Stimulated activated CD8-positive, alpha-beta memory T cell treated with anti-CD3 and anti-CD28 coated beads, Interleukin-12 subunit alpha, Interleukin-12 subunit beta, amount 100 ng/mL, for 4 hours (primary cell): ENCODE measurements around the gene STAT1.
"Not testable (repeated sequence)": the region's sequence is repeated elsewhere in the genome, so short reads cannot be mapped to it uniquely, and the experiment has no call there.

Source experiments
- DNase-seq: peaks from one replicate; pipeline ENCODE4 v3.0.0-alpha.2; 2020; ENCODE audit warnings: low read depth

Gene STAT1

DNA sequence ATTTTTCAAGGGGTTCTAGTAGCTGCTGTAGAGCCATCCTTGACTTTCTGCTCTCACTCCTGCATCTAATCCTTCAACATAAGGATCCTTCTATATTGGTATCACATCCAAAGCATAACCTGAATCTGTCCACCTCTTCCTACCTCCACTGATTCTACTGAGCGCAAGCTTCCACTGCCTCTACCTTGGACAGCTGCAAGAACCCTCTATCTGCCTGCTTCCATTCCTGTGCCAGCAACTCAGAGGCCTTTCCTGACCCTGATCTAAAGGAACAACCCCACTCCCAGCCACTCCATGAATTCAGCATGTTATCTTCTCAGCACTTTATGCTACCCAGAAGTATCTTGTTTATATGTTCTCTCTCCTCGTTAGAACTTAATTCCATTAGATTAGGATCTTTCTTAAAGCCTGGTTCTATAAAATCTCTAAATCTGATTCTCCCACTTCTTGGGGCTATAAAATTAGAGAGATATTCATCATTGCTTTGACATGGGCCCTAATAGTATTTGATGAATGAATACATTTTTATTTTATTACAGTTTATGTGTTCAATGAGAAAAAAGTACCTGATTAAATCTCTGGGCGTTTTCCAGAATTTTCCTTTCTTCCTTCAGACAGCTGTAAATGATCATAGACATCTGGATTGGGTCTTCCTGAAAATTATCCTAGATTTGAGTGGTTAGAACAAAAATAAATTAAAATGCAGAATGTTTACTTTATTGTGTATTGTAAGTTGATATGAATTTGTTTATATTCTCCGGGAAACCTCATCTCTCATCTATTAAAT lies 6.8 kb downstream of the STAT1 start:
- no peak for DNase-seq

DNA sequence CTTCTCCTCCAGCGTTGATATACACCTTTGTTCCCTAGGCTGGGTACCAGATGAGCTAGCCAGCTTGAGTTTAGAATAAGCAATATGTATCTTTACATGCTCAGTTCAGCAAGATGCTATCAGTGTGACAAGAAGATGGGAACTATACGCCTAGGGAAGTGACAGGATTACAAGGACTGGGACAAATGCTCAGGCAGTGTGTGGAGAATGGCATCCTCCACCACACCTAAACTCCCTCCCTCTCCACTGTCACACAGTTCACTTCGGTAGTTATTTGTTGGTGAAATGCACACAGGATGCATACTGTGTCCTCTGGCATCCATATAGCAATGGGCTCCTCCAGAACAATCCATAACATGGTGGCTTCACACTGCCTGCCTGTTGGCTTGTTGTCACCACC lies 7.7 kb downstream of the STAT1 start:
- no peak for DNase-seq

DNA sequence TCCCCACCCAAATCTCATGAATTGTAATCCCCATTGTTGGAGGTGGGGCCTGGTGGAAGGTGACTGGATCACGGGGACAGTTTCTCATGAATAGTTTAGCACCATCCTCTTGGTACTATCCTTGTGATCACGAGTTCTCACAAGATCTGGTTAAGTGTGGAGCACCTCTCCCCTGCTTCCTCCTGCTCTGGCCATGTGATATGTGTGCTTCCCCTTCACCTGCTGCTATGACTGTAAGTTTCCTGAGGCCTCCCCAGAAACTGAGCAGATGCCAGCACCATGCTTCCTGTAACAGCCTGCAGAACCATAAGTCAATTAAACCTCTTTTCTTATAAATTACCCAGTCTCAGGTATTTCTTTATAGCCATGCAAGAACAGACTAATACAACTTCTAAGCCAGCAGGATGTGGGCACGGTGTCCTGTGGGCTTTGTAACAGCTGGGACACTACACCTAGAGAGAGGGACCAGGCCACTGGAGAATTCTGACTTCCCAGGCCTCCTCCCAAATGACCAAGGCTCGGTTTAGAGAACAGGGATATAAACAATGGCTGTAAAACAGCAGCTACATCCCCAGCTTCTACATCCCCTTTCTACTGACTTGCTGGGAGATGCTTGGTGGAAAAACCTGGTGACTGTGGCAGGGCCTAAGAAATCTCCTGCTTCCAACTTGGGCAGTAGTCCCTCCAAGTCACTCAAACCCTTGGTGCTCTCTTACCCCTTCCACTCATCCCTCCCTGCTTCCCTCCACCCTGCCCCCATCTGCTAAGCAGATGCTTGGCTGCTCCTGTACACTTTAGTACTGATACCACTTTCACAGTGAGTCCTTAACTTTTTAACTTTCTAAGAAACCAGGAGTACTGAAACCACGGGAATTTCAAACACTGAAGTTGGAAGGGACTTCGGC lies 10.3 kb downstream of the STAT1 start:
- DNase-seq, result no peak

DNA sequence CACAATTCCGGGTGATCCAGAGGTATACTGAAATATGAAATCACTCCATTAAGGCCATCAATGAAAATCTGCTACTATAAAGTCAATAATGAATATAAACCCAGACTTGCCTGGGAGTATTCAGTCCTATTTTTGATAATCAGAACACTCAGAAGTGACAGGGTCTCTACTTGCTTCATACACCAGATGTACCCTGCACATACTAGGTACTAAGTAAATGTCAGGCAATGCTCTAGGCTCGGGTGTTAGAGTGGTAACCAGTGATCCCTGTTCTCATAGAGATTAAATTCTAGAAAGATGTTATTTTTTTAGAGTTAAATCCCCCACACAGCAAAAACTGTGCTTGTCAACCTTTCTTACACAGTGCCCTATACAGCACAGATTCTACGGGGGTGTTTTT lies 12.3 kb downstream of the STAT1 start:
- no peak for DNase-seq

GRCh38 chr2:191001032-191001431 lies 12.9 kb downstream of the STAT1 start:
- no peak for DNase-seq

DNA sequence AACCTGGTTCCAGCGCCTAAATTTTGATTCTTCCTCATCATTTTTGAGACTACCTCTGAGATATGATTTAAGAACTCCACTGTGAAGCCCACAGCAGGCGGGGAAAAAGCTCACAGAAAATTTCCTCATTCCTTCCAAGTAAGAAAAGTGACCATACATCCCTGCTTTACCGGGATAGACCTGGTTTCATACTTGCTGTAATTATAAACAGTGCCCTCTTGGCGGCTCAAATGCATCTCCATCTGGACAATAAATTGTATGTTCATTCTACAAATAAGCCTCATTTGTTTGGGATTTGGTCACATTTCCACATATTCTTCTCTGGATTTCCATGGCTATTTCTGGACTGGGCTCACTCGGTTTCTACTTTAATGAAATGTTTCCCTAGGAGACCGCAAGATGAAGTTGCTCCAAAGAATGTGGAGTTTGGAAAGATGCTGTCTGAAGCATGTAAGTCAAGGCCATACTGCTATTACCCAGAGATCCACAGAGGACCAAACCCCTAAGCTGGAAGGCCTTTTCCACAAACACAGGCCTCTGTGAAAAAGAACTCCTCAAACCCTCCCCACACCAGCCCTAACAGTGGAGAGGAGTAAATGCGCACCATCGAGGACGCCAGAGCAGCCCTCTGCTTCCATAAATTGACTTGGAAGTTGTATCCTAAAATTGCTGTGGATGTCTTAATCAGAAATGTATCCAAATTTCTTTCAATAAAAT lies 13.9 kb downstream of the STAT1 start:
- DNase-seq, result no peak

- no peak for DNase-seq
Measured at GRCh38 chr2:190999058-190999457, 14.9 kb downstream of the STAT1 start.

DNA sequence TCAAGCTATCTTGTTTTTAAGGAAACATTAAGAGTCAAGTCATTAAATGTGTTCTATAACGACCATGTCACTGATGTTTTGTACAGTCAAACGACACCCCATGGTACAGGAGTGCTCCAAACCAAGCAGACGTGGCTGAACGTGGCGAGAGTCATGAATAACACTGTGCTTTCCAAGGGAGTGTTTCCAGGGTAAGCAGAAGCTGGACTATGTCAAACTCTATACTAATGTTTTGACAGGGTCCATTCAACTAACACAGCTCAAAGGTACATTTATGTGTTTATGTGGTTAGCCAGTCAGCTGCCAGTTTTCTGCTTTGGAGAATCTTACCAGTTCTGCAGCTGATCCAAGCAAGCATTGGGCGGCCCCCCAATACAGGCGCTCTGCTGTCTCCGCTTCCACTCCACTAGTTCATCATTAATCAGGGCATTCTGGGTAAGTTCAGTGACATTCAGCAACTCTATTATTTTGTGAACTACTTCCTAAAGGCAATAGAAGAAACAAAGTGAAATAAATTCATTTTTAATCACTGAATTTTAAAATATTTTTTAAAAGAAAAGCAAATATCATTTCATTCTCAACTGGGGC lies 16.4 kb downstream of the STAT1 start:
- DNase-seq, result no peak

- no peak for DNase-seq
Measured at GRCh38 chr2:190996947-190997346, 17.0 kb downstream of the STAT1 start.

DNA sequence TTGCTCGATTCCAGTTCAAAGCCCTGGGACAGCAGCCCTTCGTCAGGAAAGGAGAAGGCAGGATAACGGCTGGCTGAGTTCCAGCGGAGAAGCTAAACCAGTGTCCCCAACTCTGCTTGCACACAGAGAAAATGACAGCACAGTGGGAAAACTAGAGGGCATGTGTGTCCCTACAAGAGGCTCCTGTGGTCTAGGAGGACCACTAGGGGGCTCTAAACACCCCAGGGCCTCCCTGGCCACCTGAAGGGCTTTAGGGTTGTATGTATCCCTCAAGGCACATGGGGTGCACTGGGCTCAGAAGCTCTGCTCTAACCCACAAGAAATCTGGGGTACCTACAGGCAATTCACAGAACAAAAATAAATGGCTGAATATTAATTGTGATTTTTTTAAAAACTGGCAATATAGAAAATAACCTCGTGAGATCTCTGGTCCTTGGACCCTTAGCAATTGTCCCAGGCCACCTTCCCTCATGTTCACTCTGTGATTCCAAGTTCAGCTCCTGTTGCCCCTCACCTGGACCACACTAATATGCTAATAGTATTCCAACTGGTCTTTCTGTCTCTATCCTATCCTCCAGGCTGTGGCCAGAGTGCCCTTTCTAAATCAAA lies 17.5 kb downstream of the STAT1 start:
- DNase-seq, result no peak

- not testable (repeated sequence) for DNase-seq
Measured at GRCh38 chr2:190995315-190995714, 18.7 kb downstream of the STAT1 start.

DNA sequence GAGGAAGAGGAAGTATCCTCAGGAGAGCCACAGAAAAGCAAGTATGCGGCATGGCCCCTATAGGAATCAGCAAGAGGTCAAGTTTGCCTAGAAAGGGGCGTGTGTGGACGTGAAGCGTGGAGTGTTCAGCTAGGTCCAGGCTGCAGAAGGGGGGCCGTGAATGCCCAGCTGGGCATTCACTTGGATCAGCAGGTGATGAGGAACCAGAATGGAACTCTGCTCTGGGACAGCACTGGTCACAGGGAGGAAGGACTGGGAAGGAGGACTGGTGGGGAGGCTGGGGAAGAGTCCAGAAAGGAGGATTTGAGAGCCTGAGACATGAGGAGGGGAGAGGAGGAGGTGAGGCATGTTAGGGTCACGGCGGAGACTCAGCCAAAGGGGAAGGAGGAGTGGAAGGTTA lies 19.8 kb downstream of the STAT1 start:
- no peak for DNase-seq

DNA sequence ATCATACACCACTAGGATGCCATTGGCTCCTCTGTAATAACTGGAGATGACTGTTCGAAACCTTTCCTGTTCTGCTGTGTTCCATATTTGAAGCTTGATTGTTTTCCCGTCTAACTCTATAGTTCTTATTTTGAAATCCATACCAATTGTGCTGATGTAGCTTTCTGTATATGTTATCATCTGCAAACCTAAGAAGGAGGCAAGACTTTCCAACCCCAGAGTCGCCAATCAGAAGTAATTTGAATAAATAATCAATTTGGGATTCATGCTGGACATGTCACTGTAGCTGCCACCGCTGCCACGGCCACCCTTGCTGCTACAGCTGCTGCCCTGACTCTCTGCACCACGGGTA lies 20.7 kb downstream of the STAT1 start:
- DNase-seq, result no peak

DNA sequence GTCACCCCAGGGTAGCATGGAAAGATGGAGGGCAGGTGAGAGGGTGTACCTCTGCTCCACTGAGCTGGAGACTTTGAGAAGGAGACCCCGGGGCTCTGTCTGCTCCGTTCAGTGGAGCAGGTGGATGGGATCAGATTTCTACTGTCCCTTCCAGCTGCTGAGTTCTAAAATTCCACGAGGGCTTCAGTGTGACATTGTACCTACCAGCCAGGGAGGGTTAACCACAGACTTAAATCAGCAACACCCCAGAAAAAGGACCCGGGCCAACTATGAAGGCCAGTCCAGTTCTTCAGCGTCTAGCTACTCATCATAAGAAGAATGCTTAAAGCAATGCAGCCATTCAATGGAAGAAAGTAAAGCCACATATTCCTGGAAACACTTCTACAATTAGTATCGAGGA lies 23.8 kb downstream of the STAT1 start:
- no peak for DNase-seq

DNA sequence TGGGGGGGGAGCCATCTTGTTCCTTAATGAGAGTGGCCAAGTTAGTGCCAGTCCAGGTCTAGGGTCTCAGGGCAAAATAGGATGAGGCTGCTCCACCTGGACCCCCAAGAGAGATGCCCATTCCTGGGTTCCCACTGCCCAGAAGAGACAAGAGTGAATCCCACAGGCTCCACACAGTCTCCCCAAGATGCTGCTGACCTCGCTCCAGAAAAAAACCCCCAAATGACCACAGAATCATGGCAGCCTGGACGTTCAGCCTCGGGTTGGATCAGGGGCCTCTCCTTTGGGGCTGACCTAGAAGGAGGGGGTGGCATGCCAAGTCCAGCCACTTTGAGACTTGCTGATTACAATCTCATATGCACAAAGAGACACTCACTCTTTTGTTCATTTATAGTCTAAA lies 25.1 kb downstream of the STAT1 start:
- no peak for DNase-seq

DNA sequence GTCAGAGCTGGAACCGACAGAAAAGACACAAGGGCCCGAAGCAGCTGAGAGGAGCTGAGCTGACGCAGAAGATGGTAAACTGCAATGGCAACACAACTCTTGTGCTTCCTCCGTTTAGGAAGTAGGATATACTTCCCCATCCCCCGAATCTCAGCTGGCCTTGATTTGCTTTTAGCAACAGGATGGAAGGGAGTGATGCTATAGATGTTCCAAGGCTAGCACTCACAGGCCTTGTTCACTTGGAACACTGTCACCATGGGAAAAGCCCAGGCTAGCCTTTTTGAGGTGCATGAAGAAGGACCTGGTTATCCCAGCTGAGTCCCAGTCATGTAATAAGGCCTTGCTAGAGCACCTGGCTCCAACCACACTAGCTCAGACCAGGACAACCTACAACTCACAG lies 26.0 kb downstream of the STAT1 start:
- DNase-seq, result no peak

DNA sequence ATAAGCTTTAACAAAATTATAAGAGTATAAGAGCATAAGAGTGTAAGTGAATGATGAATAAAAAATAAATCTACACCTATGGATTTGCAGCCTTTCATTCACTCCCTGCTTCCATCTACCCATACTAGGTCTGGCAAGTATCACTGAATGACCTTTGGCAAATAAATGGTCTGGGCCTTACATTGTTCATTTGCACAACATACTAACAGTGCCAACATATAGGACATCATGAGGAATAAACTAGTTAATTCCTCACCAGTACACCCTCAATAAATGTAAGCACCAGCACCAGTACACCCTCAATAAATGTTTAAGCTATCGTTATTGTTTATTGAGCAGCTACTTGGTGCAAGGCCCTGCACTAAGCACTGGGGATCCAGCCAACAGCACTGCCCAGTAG lies 26.9 kb downstream of the STAT1 start:
- no peak for DNase-seq

- no peak for DNase-seq
Measured at GRCh38 chr2:190986221-190986953, 27.6 kb downstream of the STAT1 start.

- DNase-seq, result no peak
Measured at GRCh38 chr2:190984595-190984994, 29.4 kb downstream of the STAT1 start.

GRCh38 chr2:190982262-190983034 lies 31.5 kb downstream of the STAT1 start:
- no peak for DNase-seq
